Keratinocyte (primary cell): ENCODE measurements around the gene DLG1. TPM values are rescaled to one million over a fixed set of nuclear protein-coding genes. Genes with fewer than 3 reads are reported as not detected.

ENCODE experiments used
- DNase-seq: peaks from one replicate; pipeline ENCODE4 v3.0.0-alpha.2; 2011; ENCODE audit warnings: low read depth, missing footprints, low spot score
- FAIRE-seq: peaks from 2 replicates; lab custom pipeline; 2011; peaks lifted over from hg19 to GRCh38; lab: Jason Lieb, UNC
- H2AFZ ChIP-seq: 2 replicates; pipeline ENCODE4 v1.6.0; 2012; ENCODE audit warnings: low read length, control low read depth, inconsistent platforms; ENCODE audit not compliant: control insufficient read depth
- H3K27ac ChIP-seq: 2 replicates; pipeline ENCODE4 v1.5.1; 2011; ENCODE audit warnings: low read length; ENCODE audit not compliant: control insufficient read depth, insufficient read depth
- H3K27me3 ChIP-seq: 3 replicates; pipeline ENCODE4 v1.6.0; 2011; ENCODE audit warnings: low read length; ENCODE audit not compliant: control insufficient read depth, insufficient read depth; ENCODE audit errors: extremely low read depth
- H3K36me3 ChIP-seq, 2 experiments: 2 replicates in 1 of 2; 3 replicates in 1 of 2; pipeline ENCODE4 v1.5.1; 2011; ENCODE audit warnings: low read length in 2 of 2, mild to moderate bottlenecking in 1 of 2; ENCODE audit not compliant: control insufficient read depth in 2 of 2, insufficient read depth in 2 of 2; ENCODE audit errors: extremely low read depth in 1 of 2
- H3K4me1 ChIP-seq: 3 replicates; pipeline ENCODE4 v1.5.1; 2011; ENCODE audit warnings: low read length; ENCODE audit not compliant: control insufficient read depth, insufficient read depth; ENCODE audit errors: extremely low read depth
- H3K4me2 ChIP-seq: 3 replicates; pipeline ENCODE4 v1.6.0; 2011; ENCODE audit warnings: low read depth, low read length; ENCODE audit not compliant: control insufficient read depth, insufficient read depth; ENCODE audit errors: extremely low read depth
- H3K4me3 ChIP-seq, 3 experiments: fragments of 200-600 bp in 1 of 3; sonication (generic) in 1 of 3; 2 replicates in 2 of 3; 3 replicates in 1 of 3; pipeline ENCODE4 v1.5.1; 2011 to 2016; ENCODE audit warnings: low read length in 3 of 3, mild to moderate bottlenecking in 3 of 3, control low read depth in 2 of 3, inconsistent platforms in 1 of 3, low read depth in 1 of 3, mixed read lengths in 1 of 3, mixed run types in 1 of 3, moderate library complexity in 1 of 3; ENCODE audit not compliant: control insufficient read depth in 2 of 3, insufficient read depth in 2 of 3; ENCODE audit errors: extremely low read depth in 1 of 3
- H3K79me2 ChIP-seq: 2 replicates; pipeline ENCODE4 v1.6.0; 2012; ENCODE audit warnings: low read length; ENCODE audit not compliant: control insufficient read depth, insufficient read depth
- H3K9ac ChIP-seq: 3 replicates; pipeline ENCODE4 v1.6.0; 2011; ENCODE audit warnings: low read length; ENCODE audit not compliant: control insufficient read depth, insufficient read depth; ENCODE audit errors: extremely low read depth
- H3K9me1 ChIP-seq: 3 replicates; pipeline ENCODE4 v1.6.0; 2011; ENCODE audit warnings: low read length; ENCODE audit not compliant: control insufficient read depth, insufficient read depth; ENCODE audit errors: extremely low read depth
- H3K9me3 ChIP-seq: 2 replicates; pipeline ENCODE4 v1.5.1; 2012; ENCODE audit warnings: low read depth, low read length; ENCODE audit not compliant: control insufficient read depth
- H4K20me1 ChIP-seq: 3 replicates; pipeline ENCODE4 v1.6.0; 2011; ENCODE audit warnings: low read length; ENCODE audit not compliant: control insufficient read depth, insufficient read depth; ENCODE audit errors: extremely low read depth
- EZH2 ChIP-seq: IDR thresholded peaks from one replicate; pipeline ENCODE4 v1.6.1; 2012; ENCODE audit warnings: inconsistent platforms, mild to moderate bottlenecking, low read length, moderate library complexity
- dilution Hi-C: fragments of 300-500 bp; cut with MboI; formaldehyde crosslinking; loops from one replicate; pipeline ENCODE4 v1.7.0; 2020; ENCODE audit warnings: low sequenced_read_pairs; ENCODE audit not compliant: extremely low pct_ligation_motif_present
- polyA plus RNA-seq, 5 experiments: library from polyadenylated mRNA; depleted of rRNA in 3 of 5; stranded (reverse) in 3 of 5; stranded (forward) in 1 of 5; unstranded in 1 of 5; fragments of >200 nt; gene quantifications; 1 replicate in 1 of 5; 2 replicates in 3 of 5; 3 replicates in 1 of 5; pipeline versions ENCODE4 v1.2.1 to v1.2.3, GENCODE V29; 2011 to 2012; ENCODE audit warnings: missing spikeins in 2 of 5, low read depth in 1 of 5, low replicate concordance in 1 of 5
- TF ChIP-seq, protein P1 (sequence below), 3 experiments: IDR thresholded peaks in 1 of 3; conservative IDR thresholded peaks in 1 of 3; optimal IDR thresholded peaks in 1 of 3; 2 replicates in 2 of 3; 3 replicates in 1 of 3; pipeline versions ENCODE3 to v1.5.1; 2011; ENCODE audit warnings: low read length in 3 of 3, mild to moderate bottlenecking in 3 of 3, moderate library complexity in 2 of 3, control low read depth in 1 of 3, inconsistent platforms in 1 of 3; ENCODE audit not compliant: insufficient read depth in 2 of 3; ENCODE audit errors: extremely low read depth in 1 of 3

The DLG1 gene
- polyA plus RNA-seq, 1 donor (not counting 4 experiments of a cell fraction or from before 2014, with no cell fraction given), result 139 TPM

DNA sequence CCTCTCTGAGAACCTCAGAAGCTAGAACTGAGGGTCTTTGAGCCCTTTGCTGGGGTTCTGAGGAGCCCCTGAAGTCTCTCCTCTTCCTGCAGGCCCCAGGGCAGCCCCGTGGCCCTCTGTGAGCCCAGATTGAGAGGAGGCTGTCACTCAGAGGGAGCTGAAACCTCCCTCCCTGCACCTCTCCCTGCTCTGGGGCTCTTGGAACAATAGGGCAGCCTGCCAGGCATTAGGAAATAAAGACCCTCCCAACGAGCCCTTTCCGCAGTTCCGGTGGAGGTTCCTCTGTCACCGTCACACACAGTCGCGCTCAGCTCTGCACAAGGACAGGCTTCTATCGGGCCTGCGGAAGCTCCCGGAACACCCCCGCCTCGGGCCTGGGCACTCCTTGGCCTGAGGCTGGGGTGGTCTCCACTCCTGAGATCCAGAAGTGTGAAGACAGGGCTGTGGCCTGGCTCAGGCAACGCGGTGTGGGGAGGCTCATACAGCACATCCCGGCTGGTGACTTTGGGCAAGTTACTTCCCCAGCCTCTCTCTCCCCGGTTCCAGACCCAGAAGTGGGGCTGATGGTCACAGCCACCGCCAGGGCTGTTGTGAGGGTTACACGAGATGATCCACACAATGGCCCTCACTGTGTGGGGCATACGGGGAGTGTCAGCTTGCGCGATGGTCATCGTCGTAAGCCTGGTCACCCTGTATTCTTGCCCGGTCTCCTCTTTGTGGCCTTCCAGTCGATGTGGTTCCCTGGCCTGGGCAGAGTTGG lies 286.5 kb downstream of the DLG1 start:
- no peak overlapping the region for H2AFZ ChIP-seq

DNA sequence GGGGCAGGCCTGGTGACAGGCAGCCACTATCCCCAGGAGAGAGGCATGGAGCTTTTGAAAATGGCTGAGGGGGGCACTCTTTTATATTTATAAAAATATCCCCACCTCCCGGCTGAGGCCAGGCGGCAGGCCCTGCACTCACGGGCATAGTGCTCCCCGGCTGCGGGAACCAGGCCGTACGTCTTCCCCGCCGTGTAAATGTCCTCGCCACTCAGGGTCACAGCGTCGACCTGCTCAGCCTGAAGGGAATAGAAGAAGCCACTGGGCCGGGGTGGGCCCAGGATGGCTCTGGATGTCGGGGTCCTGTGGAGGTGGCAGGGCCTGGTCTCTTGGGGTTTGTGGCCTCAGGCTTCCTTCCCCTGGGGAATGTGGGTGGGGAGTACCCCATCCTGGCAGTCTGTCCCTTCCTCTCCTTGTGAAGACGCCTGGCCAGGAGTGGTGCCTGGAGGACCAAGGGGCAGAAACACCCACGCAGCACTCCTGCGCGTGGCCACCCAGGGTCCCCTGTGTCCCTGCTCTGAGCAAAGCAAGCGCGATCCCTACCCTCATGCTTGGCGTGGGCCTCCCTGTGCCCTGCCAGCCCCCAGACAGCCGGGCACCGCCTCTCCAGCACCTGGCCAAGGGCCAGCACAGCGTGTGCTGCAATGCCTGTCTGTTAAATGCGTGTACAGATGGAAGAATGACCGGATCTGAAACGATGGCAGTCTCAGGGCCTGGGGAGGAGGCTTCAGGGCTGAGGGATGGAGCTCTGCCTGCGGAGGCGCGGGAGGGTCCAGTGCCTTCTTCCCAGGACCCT lies 287.7 kb downstream of the DLG1 start:
- no peak overlapping the region for H3K4me3 ChIP-seq
- no peak overlapping the region for H3K4me2 ChIP-seq
- no peaks in the 10 kb centered on the region for H3K36me3 ChIP-seq
- H4K20me1 ChIP-seq, result no peaks in the 10 kb centered on the region
- TF ChIP-seq EZH2, result no peak
- TF ChIP-seq, protein P1, sequence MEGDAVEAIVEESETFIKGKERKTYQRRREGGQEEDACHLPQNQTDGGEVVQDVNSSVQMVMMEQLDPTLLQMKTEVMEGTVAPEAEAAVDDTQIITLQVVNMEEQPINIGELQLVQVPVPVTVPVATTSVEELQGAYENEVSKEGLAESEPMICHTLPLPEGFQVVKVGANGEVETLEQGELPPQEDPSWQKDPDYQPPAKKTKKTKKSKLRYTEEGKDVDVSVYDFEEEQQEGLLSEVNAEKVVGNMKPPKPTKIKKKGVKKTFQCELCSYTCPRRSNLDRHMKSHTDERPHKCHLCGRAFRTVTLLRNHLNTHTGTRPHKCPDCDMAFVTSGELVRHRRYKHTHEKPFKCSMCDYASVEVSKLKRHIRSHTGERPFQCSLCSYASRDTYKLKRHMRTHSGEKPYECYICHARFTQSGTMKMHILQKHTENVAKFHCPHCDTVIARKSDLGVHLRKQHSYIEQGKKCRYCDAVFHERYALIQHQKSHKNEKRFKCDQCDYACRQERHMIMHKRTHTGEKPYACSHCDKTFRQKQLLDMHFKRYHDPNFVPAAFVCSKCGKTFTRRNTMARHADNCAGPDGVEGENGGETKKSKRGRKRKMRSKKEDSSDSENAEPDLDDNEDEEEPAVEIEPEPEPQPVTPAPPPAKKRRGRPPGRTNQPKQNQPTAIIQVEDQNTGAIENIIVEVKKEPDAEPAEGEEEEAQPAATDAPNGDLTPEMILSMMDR (optimal IDR thresholded peaks at IDR 0.05 in 1 of 3, IDR thresholded peaks at IDR 0.05 in 1 of 3, conservative IDR thresholded peaks at IDR 0.05 in 1 of 3; ENCODE audit: extremely low read depth in 1 of 3, insufficient read depth in 2 of 3, low read length in 3 of 3), result no peak
- H3K79me2 ChIP-seq, result no peaks in the 10 kb centered on the region
- no peaks in the 10 kb centered on the region for H3K9me3 ChIP-seq
- H3K4me1 ChIP-seq, result no peaks in the 10 kb centered on the region
- DNase-seq (no peak), FAIRE-seq (no peak)
- H2AFZ ChIP-seq, result no peak overlapping the region
- no peaks in the 10 kb centered on the region for H3K9me1 ChIP-seq
- dilution Hi-C loops, result no loop called here
- no peak overlapping the region for H3K9ac ChIP-seq
- no peak overlapping the region for H3K27ac ChIP-seq
- H3K27me3 ChIP-seq, result no peaks in the 10 kb centered on the region

More for the DNA sequence above, 286.5 kb downstream of the DLG1 start:
- TF ChIP-seq, protein P1 (optimal IDR thresholded peaks at IDR 0.05 in 1 of 3, IDR thresholded peaks at IDR 0.05 in 1 of 3, conservative IDR thresholded peaks at IDR 0.05 in 1 of 3; ENCODE audit: extremely low read depth in 1 of 3, insufficient read depth in 2 of 3, low read length in 3 of 3), result no peak
- TF ChIP-seq EZH2, result no peak
- no peak overlapping the region for H3K27ac ChIP-seq
- no peaks in the 10 kb centered on the region for H3K27me3 ChIP-seq
- no peak overlapping the region for H3K4me2 ChIP-seq
- no peaks in the 10 kb centered on the region for H3K36me3 ChIP-seq
- no peaks in the 10 kb centered on the region for H3K79me2 ChIP-seq
- dilution Hi-C loops, result no loop called here
- H3K4me1 ChIP-seq, result no peaks in the 10 kb centered on the region
- H3K9me3 ChIP-seq, result no peaks in the 10 kb centered on the region
- FAIRE-seq (no peak), DNase-seq (no peak)
- no peak overlapping the region for H3K9ac ChIP-seq
- no peaks in the 10 kb centered on the region for H4K20me1 ChIP-seq
- H3K4me3 ChIP-seq, result no peak overlapping the region
- H3K9me1 ChIP-seq, result no peaks in the 10 kb centered on the region
